Gastroesophageal sphincter (tissue), 4 donors: ENCODE data around the gene COL4A2. TPM values are rescaled to one million over a fixed set of nuclear protein-coding genes. Genes with fewer than 3 reads are reported as not detected.

Experiments used
- ATAC-seq: fragments of 150-250 bp; one replicate; pipeline ENCODE4 v1.9.1; 2016; ENCODE audit warnings: mild to moderate bottlenecking, moderate library complexity
- H3K27ac ChIP-seq, 4 donors: fragments of 200-600 bp; sonication (generic) in 3 of 4; 1 replicate in 3 of 4; 2 replicates in 1 of 4; pipeline ENCODE4 v1.5.1; 2016 to 2019
- H3K27me3 ChIP-seq: fragments of 200-600 bp; sonication (generic); one replicate; pipeline ENCODE4 v1.5.1; 2019
- H3K36me3 ChIP-seq, 2 donors: fragments of 200-600 bp; sonication (generic); one replicate each; pipeline ENCODE4 v1.5.1; 2019; ENCODE audit warnings: control low read depth in 1 of 2
- H3K4me1 ChIP-seq, 3 donors: fragments of 200-600 bp; sonication (generic); 1 replicate in 2 of 3; 2 replicates in 1 of 3; pipeline ENCODE4 v1.5.1; 2016 to 2019; ENCODE audit warnings: control low read depth in 2 of 3
- H3K4me3 ChIP-seq, 2 donors: fragments of 200-600 bp; sonication (generic); one replicate each; pipeline ENCODE4 v1.5.1; 2019; ENCODE audit warnings: mild to moderate bottlenecking in 1 of 2, moderate library complexity in 1 of 2
- H3K9me3 ChIP-seq, 3 donors: fragments of 200-600 bp; sonication (generic); one replicate each; pipeline ENCODE4 v1.5.1; 2017 to 2019; ENCODE audit warnings: control low read depth in 2 of 3
- CTCF ChIP-seq, 4 experiments: fragments of 200-600 bp in 2 of 4; fragments of 450-650 bp in 2 of 4; sonication (generic) in 1 of 4; IDR thresholded peaks; one replicate each; pipeline ENCODE4 v1.5.1; 2017 to 2019; ENCODE audit warnings: antibody characterized with exemption in 4 of 4, mild to moderate bottlenecking in 2 of 4, moderate library complexity in 2 of 4
- EP300 ChIP-seq: sonication (generic); formaldehyde crosslinking; IDR thresholded peaks from one replicate; pipeline ENCODE4 v1.6.1; 2017; ENCODE audit warnings: antibody characterized with exemption, mild to moderate bottlenecking
- POLR2A ChIP-seq, 2 donors: fragments of 450-650 bp; IDR thresholded peaks; one replicate each; pipeline ENCODE4 v1.6.1; 2017; ENCODE audit warnings: antibody characterized with exemption in 2 of 2, mild to moderate bottlenecking in 2 of 2, moderate library complexity in 1 of 2
- POLR2AphosphoS5 ChIP-seq: sonication (generic); formaldehyde crosslinking; IDR thresholded peaks from one replicate; pipeline ENCODE4 v1.6.1; 2017; ENCODE audit warnings: antibody characterized with exemption
- WGBS, 2 donors: methylation state at CpG; one replicate each; pipeline ENCODE4 v1.1.5; 2018; ENCODE audit warnings: low coverage in 1 of 2; 5-methylcytosine and 5-hydroxymethylcytosine counted together
- total RNA-seq, 4 donors: library from RNA; depleted of rRNA; stranded (reverse); fragments of >200 nt; gene quantifications; one replicate each; pipeline ENCODE4 v1.1.0, GENCODE V29; 2016

Gene COL4A2
- total RNA-seq, 4 donors from 2014 or later, result 478 to 945 (median 543) TPM

GRCh38 chr13:110380359-110381028, 73.4 kb downstream of the COL4A2 start:
- no peaks in the 10 kb centered on the region for H3K9me3 ChIP-seq
- peaks cover 14 to 88% (median 27%) of the 10 kb centered on the region in 3 donors for H3K4me1 ChIP-seq
- no peak for TF ChIP-seq CTCF (IDR thresholded peaks at IDR 0.05)
- no peak for TF ChIP-seq POLR2A (IDR thresholded peaks at IDR 0.05)
- TF ChIP-seq POLR2AphosphoS5, result no peak
- TF ChIP-seq EP300, result no peak
- H3K36me3 ChIP-seq, result no peaks in the 10 kb centered on the region
- ATAC-seq, result no peak
- WGBS, 2 donors, result 55 to 74% methylated on average over 13 to 14 of the region's 14 CpGs
- no peaks in the 10 kb centered on the region for H3K27me3 ChIP-seq
- H3K27ac ChIP-seq, result peak overlapping the region in 3 of 4 donors; percentile 68 to 84 (median 81)
- H3K4me3 ChIP-seq, result no peak overlapping the region

GRCh38 chr13:110381029-110381360, 73.9 kb downstream of the COL4A2 start:
- H3K4me1 ChIP-seq, result peaks cover 14 to 83% (median 22%) of the 10 kb centered on the region in 3 donors
- no peak overlapping the region for H3K4me3 ChIP-seq
- no peaks in the 10 kb centered on the region for H3K27me3 ChIP-seq
- H3K9me3 ChIP-seq, result no peaks in the 10 kb centered on the region
- peak overlapping the region in 3 of 4 donors; percentile 68 to 84 (median 81) for H3K27ac ChIP-seq
- TF ChIP-seq POLR2A (IDR thresholded peaks at IDR 0.05) (no peak), POLR2AphosphoS5 (no peak), CTCF (IDR thresholded peaks at IDR 0.05) (no peak), EP300 (no peak)
- H3K36me3 ChIP-seq, result no peaks in the 10 kb centered on the region
- ATAC-seq, result no peak
- WGBS, 2 donors, result 79 to 97% methylated on average over 5 to 11 of the region's 12 CpGs

GRCh38 chr13:110382229-110382628, 75.1 kb downstream of the COL4A2 start:
- no peaks in the 10 kb centered on the region for H3K9me3 ChIP-seq
- TF ChIP-seq POLR2AphosphoS5, result peak; percentile 68
- no peak for TF ChIP-seq EP300
- no peak for TF ChIP-seq POLR2A (IDR thresholded peaks at IDR 0.05)
- no peak for TF ChIP-seq CTCF (IDR thresholded peaks at IDR 0.05)
- H3K36me3 ChIP-seq, result no peaks in the 10 kb centered on the region
- H3K27ac ChIP-seq, result peak overlapping the region in 3 of 4 donors; percentile 68 to 84 (median 81)
- no peaks in the 10 kb centered on the region for H3K27me3 ChIP-seq
- ATAC-seq, result no peak
- 72 to 75% methylated on average over 3 of the region's 3 CpGs for WGBS, 2 donors
- no peak overlapping the region for H3K4me3 ChIP-seq
- peaks cover 13 to 83% (median 16%) of the 10 kb centered on the region in 3 donors for H3K4me1 ChIP-seq

GRCh38 chr13:110382830-110383229, 75.7 kb downstream of the COL4A2 start:
- H3K36me3 ChIP-seq, result no peaks in the 10 kb centered on the region
- ATAC-seq, result no peak
- no peaks in the 10 kb centered on the region for H3K27me3 ChIP-seq
- peaks cover 10 to 83% (median 16%) of the 10 kb centered on the region in 3 donors for H3K4me1 ChIP-seq
- peak overlapping the region in 3 of 4 donors; percentile 68 to 84 (median 81) for H3K27ac ChIP-seq
- H3K4me3 ChIP-seq, result no peak overlapping the region
- 66 to 71% methylated on average over 4 of the region's 4 CpGs for WGBS, 2 donors
- TF ChIP-seq EP300 (no peak), POLR2AphosphoS5 (no peak), CTCF (IDR thresholded peaks at IDR 0.05) (no peak), POLR2A (IDR thresholded peaks at IDR 0.05) (no peak)
- no peaks in the 10 kb centered on the region for H3K9me3 ChIP-seq

- H3K4me3 ChIP-seq, result peak overlapping the region in 1 of 2 donors; percentile 36
- TF ChIP-seq POLR2AphosphoS5 (peak; percentile 78), POLR2A (IDR thresholded peaks at IDR 0.05) (peak in 1 of 2 donors; percentile 43), CTCF (IDR thresholded peaks at IDR 0.05) (peak in 2 of 4 experiments; percentile 34 to 37), EP300 (no peak)
- ATAC-seq, result peak; percentile 82
Observed at GRCh38 chr13:110387451-110388107, 80.5 kb downstream of the COL4A2 start.

More at GRCh38 chr13:110387451-110388107, 80.5 kb downstream of the COL4A2 start:
- no peaks in the 10 kb centered on the region for H3K27me3 ChIP-seq
- no peaks in the 10 kb centered on the region for H3K9me3 ChIP-seq
- no peaks in the 10 kb centered on the region for H3K36me3 ChIP-seq
- peaks cover 11 to 87% (median 14%) of the 10 kb centered on the region in 3 donors for H3K4me1 ChIP-seq
- H3K27ac ChIP-seq, result peak overlapping the region; percentile 90 to 98 (median 93)
- WGBS, 2 donors, result 7 to 10% methylated on average over 5 to 8 of the region's 25 CpGs
